DMS 273 (cell line): ENCODE data around the gene CEP126.

Source experiments
- DNase-seq: peaks from one replicate; lab custom pipeline; 2025; ENCODE audit not compliant: unreplicated experiment; lab: John Stamatoyannopoulos, UW

CEP126 gene

DNA sequence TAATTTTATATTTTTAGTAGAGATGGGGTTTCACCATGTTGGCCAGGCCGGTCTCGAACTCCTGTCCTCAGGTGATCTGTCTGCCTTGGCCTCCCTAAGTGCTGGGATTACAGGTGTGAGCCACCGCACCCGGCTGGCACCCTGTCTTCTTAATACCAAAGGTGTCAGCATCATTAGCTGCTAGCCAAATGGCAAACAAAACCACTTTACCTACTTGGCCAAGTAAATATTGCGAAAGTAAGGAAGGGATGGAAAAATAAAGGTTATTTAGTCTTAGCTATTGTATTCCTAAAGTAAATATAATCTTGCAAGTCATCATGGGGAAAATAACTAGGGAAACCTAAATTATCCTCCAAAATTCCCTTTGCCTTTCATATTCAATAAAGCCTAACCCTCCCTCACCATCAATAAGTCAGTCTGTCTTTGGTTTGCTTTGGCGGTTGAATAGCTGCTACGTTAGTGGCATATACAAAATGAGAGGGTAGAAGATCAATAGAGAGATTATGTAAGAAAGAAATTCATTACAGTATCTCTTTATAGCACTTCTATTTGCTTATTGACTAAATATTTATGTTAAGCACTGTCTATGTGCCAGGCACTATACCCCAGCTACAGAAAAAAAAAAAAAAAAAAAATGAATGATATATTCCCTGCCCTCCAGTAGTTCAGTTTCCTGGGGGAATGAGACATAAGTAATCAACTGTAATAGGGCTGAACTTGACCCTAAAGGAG, 92.2 kb downstream of the CEP126 start:
- DNase-seq, result no peak

DNA sequence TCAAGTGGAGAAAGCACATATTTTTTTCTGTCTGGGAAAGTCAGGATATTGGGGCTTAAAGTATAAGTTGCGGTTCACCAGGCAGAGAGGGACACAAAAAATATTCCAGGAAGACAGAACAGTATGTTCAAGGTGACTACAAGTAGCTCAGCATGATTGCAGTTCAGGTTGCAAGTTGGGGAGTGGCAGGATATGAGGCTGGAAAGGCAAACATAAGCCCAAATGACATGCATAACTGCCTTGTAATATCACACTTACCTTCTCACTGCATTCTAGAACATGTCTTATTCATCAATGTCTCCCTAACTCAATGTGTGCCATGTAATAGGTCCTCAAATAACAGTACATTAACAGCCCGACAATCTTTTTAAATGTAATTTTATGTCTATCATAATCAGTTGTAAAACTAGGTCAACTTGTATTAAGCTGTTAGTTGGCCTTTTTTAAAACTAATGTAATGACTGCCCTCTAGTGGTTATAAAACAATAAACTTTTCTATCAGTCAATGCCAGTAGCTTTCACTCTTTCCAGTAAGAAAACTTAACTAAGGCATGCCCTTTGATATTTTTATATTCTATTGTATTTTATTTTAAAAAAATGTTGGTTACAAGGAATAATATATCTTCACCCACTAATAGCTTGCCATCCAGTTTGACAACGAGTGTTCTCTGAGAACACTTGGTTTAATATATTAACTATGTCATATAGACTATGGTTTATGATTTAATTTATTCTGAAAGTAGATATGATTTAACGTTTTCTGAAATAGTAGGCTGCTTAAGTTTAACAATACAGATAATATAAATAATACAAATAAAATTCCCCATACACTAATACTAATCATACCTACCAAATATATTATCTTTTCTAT, 93.0 kb downstream of the CEP126 start:
- peak; percentile 53 for DNase-seq

DNA sequence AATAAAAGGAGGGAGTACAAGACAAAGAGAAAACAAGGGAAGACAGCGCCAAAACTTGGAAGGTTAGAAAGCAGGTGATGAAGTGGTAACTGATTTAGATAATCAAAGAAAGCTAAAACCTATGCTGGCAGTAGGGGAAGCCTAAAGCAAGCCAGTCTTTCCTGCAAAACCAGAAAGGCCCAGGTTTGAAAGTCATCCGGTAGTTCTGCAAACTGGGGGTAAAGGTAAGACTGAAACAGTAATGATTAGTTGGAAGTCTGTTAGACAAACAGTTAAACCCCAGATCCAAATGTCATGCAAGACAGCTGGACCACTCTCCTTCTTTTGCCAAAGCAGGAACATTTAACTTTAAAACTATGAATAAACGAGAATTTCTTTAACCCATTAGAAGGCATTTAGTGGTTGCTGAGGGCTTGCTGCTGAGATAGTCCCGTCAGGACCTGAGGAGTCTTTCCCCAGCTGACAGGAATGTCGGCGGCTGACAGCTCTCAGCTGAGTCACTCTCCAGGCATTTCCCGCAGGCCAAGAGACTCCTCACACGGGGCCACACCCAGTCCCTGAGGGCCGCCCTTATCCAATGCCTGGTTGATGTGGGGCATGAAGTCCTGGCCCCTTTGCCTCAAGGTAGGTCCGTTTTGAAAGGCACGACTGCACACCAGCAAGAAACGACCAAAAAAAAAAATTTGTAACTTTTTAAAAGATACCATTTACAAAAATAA, 96.1 kb downstream of the CEP126 start:
- DNase-seq, result no peak

DNA sequence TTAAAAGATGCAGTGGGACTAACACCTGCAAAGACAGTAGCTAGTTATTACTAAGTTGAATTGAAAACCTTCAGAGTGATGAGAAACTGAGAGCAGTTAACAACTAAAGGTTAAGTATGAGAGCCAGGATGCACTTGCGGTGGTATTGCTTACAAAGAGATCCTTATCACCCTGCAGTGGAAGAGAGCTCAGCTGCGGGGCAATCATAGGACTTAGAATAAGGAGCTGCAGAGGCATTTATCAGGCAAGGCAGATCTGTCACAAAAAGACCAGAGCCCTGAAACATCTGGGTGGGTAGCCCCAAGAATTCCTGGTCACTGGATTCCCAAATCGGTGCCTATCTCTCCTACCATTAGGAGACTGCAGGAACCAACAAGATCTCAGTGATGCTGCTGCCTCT, 98.1 kb downstream of the CEP126 start:
- DNase-seq, result no peak

DNA sequence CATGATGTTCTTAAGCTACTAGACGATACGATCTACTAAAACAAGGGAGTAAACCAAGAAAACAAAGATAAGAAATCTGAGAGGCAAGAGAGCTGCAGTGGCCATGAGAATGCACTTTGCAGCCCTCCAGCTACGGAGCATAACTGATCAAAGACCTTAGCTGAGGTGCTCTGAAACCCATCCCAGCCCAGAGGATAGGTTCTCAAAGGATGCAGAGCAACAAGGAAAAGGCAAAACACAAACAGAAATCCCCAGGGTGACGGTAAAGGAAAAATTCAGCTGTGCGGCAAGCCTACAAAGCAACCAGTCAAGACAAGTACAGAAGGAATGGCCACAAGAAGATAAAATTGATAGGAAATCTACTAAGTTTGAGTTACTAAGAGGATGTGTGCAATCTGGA, 99.9 kb downstream of the CEP126 start:
- DNase-seq, result no peak

DNA sequence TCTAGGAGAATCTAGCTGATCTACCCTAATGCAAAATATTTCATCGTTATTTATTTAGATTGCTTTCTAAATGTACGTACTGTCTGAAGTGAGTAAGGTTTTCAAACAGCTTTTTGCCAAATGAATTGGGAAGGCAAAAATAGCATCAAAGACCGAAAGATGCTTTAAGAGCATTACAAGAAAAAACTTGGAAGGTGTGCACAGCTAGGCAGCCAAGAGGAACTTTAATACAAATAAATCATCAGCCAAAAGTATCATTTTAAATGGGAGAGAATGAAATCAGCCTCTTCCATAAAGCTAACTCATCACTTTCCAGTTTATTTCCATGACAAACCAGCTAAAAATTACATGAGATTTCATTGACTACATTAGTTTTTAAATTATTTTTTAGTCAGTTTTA, 102.2 kb downstream of the CEP126 start:
- DNase-seq, result no peak

DNA sequence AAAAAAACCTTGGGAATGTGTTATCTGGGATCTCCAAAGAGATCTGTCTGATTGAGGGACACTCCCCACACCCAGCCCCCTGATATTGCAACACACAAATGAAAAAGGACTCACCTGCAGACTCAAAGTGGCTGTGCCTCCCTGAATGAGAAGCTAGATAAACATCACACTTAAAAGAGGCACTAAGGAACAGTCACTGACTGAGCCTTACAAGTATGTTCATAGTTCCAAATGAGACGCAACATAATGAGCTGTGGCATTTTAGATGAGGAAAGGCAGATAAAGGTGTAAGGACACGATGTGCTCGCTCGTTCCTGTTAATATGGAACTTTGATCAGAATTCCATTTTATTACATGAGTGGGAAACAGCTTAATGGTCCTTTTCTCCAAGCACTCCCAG, 111.4 kb downstream of the CEP126 start:
- DNase-seq, result no peak

DNA sequence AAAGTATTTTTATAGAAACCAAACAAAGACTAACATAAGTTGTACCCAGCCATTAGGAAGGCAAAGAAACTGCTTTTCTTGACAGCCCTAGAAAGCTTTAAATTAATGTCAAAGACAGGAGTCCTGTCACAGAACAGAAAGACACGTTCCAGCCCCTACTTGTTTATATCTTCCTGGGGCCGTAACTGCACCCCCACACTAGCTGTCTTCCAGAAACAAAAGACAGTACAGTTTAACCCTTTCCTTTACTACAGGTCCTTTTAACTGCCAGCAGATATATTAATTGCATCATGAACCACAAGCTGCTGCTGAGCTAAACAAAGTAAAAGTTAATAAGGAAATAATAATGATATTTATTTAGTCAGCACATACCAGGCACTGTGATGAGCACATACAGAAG, 112.1 kb downstream of the CEP126 start:
- DNase-seq, result no peak

DNA sequence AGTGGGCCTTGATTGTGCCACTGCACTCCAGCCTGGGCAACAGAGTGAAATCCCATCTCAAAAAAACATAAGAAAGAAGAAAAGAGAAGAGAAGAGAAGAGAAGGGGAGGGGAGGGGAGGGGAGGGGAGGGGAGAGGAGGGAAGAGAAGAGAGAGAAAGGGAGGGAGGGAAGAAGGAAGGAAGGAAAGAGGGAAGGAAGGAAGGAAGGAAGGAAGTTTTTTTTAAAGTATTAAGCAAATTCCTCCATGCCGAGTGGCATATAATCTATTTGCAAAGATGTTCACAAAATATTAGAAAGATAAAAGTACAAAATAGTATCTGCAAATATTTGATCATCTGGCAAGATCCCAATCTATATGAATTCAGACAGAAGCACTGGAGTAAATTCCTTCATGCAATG, 121.9 kb downstream of the CEP126 start:
- DNase-seq, result no peak

DNA sequence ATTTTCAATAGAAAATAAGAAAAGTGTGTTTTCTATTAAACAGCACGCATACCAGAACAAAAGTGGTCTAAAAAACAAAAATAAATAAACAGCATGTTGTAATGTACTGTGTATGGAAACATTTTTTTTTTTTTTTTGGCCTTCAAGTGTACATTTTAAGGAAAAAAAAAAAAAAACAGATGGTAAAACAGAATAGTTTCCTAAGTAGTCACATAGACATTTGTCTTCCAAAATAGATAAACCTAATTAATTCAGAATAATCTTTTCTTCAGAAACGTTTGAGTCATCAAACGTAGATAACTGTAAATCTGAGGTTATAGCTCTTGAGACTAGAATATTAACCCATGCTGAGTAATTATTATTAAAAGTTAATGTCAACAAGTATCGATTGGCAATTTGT, 132.0 kb downstream of the CEP126 start:
- no peak for DNase-seq

DNA sequence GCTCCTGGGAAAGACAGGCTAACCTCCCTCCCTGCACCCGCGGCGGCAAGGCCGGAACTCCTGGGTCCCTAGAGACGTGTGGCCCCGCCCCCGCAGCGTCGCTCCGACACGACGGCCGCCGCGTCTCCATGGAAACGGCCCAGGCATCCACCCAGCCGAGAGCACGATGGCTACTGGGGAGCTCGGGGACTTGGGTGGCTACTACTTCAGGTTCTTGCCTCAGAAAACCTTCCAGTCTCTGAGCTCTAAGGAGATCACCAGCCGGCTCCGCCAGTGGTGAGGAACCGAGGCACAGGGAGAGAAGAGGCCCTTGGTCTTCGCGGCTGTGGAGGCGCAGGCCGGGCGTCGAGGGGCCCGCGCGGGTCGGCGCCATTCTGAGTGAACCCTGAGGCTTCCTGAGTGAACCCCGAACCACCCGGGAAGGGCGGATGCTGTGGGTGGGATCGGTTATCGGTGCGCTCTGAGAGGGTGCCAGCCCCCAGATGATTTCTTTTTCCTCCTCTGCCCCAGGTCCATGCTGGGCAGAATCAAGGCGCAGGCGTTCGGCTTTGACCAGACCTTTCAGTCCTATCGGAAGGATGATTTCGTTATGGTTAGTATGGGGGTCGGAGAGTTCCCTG, 132.6 kb downstream of the CEP126 start, which contains the start of gene CFAP300:
Gene CFAP300 (plus strand): TSS at position 133 of the 620 bp plus-strand sequence. CDS start 34 bp downstream, at position 167.
- DNase-seq, result peak; percentile 49
